Stomach (tissue), 9 donors: ENCODE results near the gene SIRT4. TPM values are rescaled to one million over a fixed set of nuclear protein-coding genes. Genes with fewer than 3 reads are reported as not detected.
"Not testable (repeated sequence)": the region's sequence is repeated elsewhere in the genome, so short reads cannot be mapped to it uniquely, and the experiment has no call there.

Source experiments
- DNase-seq, 2 donors: peaks; one replicate each; pipeline versions ENCODE4 v3.0.0 to v3.0.0-alpha.2; 2013 to 2019
- H3K27ac ChIP-seq, 5 donors: fragments of 200-600 bp in 4 of 5; sonication (generic) in 4 of 5; one replicate each; pipeline ENCODE4 v1.5.1; 2013 to 2019; ENCODE audit warnings: mild to moderate bottlenecking in 1 of 5, moderate library complexity in 1 of 5
- H3K27me3 ChIP-seq, 3 donors: fragments of 200-600 bp; sonication (generic); one replicate each; pipeline ENCODE4 v1.5.1; 2017 to 2019; ENCODE audit warnings: mixed run types in 1 of 3
- H3K36me3 ChIP-seq, 4 donors: fragments of 200-600 bp; sonication (generic); 1 replicate in 3 of 4; 2 replicates in 1 of 4; pipeline ENCODE4 v1.5.1; 2016 to 2019
- H3K4me1 ChIP-seq, 4 donors: fragments of 200-600 bp; sonication (generic); one replicate each; pipeline ENCODE4 v1.5.1; 2016 to 2019
- H3K4me3 ChIP-seq, 4 donors: fragments of 200-600 bp; sonication (generic) in 3 of 4; one replicate each; pipeline ENCODE4 v1.5.1; 2016 to 2019; ENCODE audit warnings: mild to moderate bottlenecking in 1 of 4
- H3K9me3 ChIP-seq, 4 donors: fragments of 200-600 bp; sonication (generic); one replicate each; pipeline ENCODE4 v1.5.1; 2016 to 2019
- CTCF ChIP-seq, 7 experiments: fragments of 450-650 bp in 4 of 7; fragments of 200-600 bp in 3 of 7; sonication (generic) in 3 of 7; IDR thresholded peaks; one replicate each; pipeline ENCODE4 v1.5.1; 2016 to 2019; ENCODE audit warnings: antibody characterized with exemption in 7 of 7, control low read depth in 2 of 7, mild to moderate bottlenecking in 1 of 7
- EP300 ChIP-seq: sonication (generic); formaldehyde crosslinking; IDR thresholded peaks from one replicate; pipeline ENCODE4 v1.6.1; 2017; ENCODE audit warnings: antibody characterized with exemption
- POLR2A ChIP-seq, 4 donors: fragments of 450-650 bp; IDR thresholded peaks; one replicate each; pipeline ENCODE4 v1.6.1; 2016; ENCODE audit warnings: antibody characterized with exemption in 4 of 4, control low read depth in 2 of 4, mild to moderate bottlenecking in 1 of 4, moderate library complexity in 1 of 4
- POLR2AphosphoS5 ChIP-seq, 3 donors: sonication (generic); formaldehyde crosslinking; IDR thresholded peaks; one replicate each; pipeline ENCODE4 v1.6.1; 2016; ENCODE audit warnings: antibody characterized with exemption in 3 of 3
- WGBS, 5 donors: extraction: QIAGEN DNeasy Blood & Tissue Kit in 3 of 5; methylation state at CpG; one replicate each; pipeline versions ENCODE4 v1.1.5 to v1.1.7; 2013 to 2018; 5-methylcytosine and 5-hydroxymethylcytosine counted together
- intact Hi-C: fragments of 100-400 bp; cut with DNase I; formaldehyde crosslinking; loops from one replicate; pipeline ENCODE4 v1.15.1; 2023; ENCODE audit warnings: low total_unique reads
- polyA plus RNA-seq, 3 donors: library from polyadenylated mRNA; stranded (reverse); fragments of 200-250 nt; gene quantifications; one replicate each; pipeline ENCODE4 v1.2.3, GENCODE V29; 2013
- total RNA-seq, 5 donors: library from RNA; depleted of rRNA; stranded (reverse); fragments of >200 nt; gene quantifications; one replicate each; pipeline versions ENCODE4 v1.1.0 to v1.2.3, GENCODE V29; 2014 to 2016
- donor health status: healthy with polysubstance abuse.
- donor health status: Bipolar disorder and iron deficiency.
- donor health status: healthy.

Gene SIRT4
- total and polyA plus RNA-seq, 8 donors, result 1.3 to 6.2 (median 4.0) TPM; not detected in 2

GRCh38 chr12:120331390-120331789, 29.3 kb downstream of the SIRT4 start:
- intact Hi-C loops, result no loop called here
- Histone ChIP-seq H3K4me3 (no peak overlapping the region), H3K9me3 (no peaks in the 10 kb centered on the region), H3K27me3 (no peaks in the 10 kb centered on the region), H3K4me1 (peaks cover 0 to 15% (median 2%) of the 10 kb centered on the region in 4 donors), H3K27ac (no peak overlapping the region), H3K36me3 (no peaks in the 10 kb centered on the region)
- TF ChIP-seq EP300, result no peak
- no peak for TF ChIP-seq POLR2A (IDR thresholded peaks at IDR 0.05)
- no peak for TF ChIP-seq CTCF (IDR thresholded peaks at IDR 0.05)
- TF ChIP-seq POLR2AphosphoS5 (IDR thresholded peaks at IDR 0.05), result no peak
- 35 to 59% (median 50%) methylated on average over 3 of the region's 3 CpGs for WGBS, 5 donors
- DNase-seq, result no peak

- 76 to 83% (median 82%) methylated on average over 5 of the region's 5 CpGs for WGBS, 5 donors
- TF ChIP-seq CTCF (IDR thresholded peaks at IDR 0.05) (no peak), POLR2AphosphoS5 (IDR thresholded peaks at IDR 0.05) (no peak), EP300 (no peak), POLR2A (IDR thresholded peaks at IDR 0.05) (no peak)
Measured at GRCh38 chr12:120332041-120332440, 29.9 kb downstream of the SIRT4 start.

GRCh38 chr12:120332523-120332922, 30.4 kb downstream of the SIRT4 start:
- Histone ChIP-seq H3K27me3 (no peaks in the 10 kb centered on the region), H3K36me3 (no peaks in the 10 kb centered on the region), H3K4me3 (no peak overlapping the region), H3K4me1 (peaks cover 0 to 12% (median 2%) of the 10 kb centered on the region in 4 donors), H3K27ac (no peak overlapping the region), H3K9me3 (peaks cover 0 to 7% (median 3%) of the 10 kb centered on the region in 4 donors)
- DNase-seq, result no peak
- WGBS, 5 donors, result 77 to 84% (median 81%) methylated on average over 6 to 7 of the region's 7 CpGs
- intact Hi-C loops, result no loop called here
- TF ChIP-seq CTCF (IDR thresholded peaks at IDR 0.05), result no peak
- no peak for TF ChIP-seq EP300
- TF ChIP-seq POLR2AphosphoS5 (IDR thresholded peaks at IDR 0.05), result no peak
- no peak for TF ChIP-seq POLR2A (IDR thresholded peaks at IDR 0.05)

More at GRCh38 chr12:120332041-120332440, 29.9 kb downstream of the SIRT4 start:
- Histone ChIP-seq H3K27me3 (no peaks in the 10 kb centered on the region), H3K27ac (no peak overlapping the region), H3K4me1 (peaks cover 0 to 15% (median 2%) of the 10 kb centered on the region in 4 donors), H3K9me3 (peaks cover 0 to 2% (median under 1%) of the 10 kb centered on the region in 4 donors), H3K4me3 (no peak overlapping the region), H3K36me3 (no peaks in the 10 kb centered on the region)
- DNase-seq, result no peak
- intact Hi-C loops, result no loop called here

GRCh38 chr12:120335447-120335846, 33.3 kb downstream of the SIRT4 start:
- intact Hi-C loops, H3K27ac ChIP-seq, H3K4me1 ChIP-seq, H3K27me3 ChIP-seq, H3K36me3 ChIP-seq, H3K4me3 ChIP-seq: not testable (repeated sequence)
- WGBS, 5 donors, result 16 to 21% (median 20%) methylated on average over 12 of the region's 12 CpGs
- TF ChIP-seq CTCF (IDR thresholded peaks at IDR 0.05), result peak in 5 of 7 experiments; percentile 45 to 72 (median 65)
- peaks cover 0 to 15% (median 5%) of the 10 kb centered on the region in 4 donors for H3K9me3 ChIP-seq
- peak; percentile 66 to 84 for DNase-seq

GRCh38 chr12:120336392-120336791, 34.3 kb downstream of the SIRT4 start:
- peaks cover 0 to 15% (median 5%) of the 10 kb centered on the region in 4 donors for H3K9me3 ChIP-seq
- H3K4me1 ChIP-seq, intact Hi-C loops, H3K4me3 ChIP-seq, H3K27me3 ChIP-seq, H3K27ac ChIP-seq, DNase-seq, H3K36me3 ChIP-seq: not testable (repeated sequence)
- WGBS, 5 donors, result 88 to 95% (median 94%) methylated on average over 2 of the region's 2 CpGs
